Mammary epithelial cell (primary cell): Measurements from ENCODE around the gene RDH13.

Experiments
- CTCF ChIP-seq, 2 donors: IDR thresholded peaks in 1 of 2; conservative IDR thresholded peaks in 1 of 2; 2 replicates each; pipeline ENCODE4 v1.5.1; 2011 to 2012; ENCODE audit warnings: inconsistent platforms in 2 of 2, low read length in 2 of 2, mild to moderate bottlenecking in 2 of 2, control low read depth in 1 of 2, low read depth in 1 of 2; ENCODE audit not compliant: insufficient read depth in 1 of 2; ENCODE audit errors: extremely low read depth in 1 of 2
- EZH2 ChIP-seq: IDR thresholded peaks from 2 replicates; pipeline ENCODE4 v1.6.1; 2012; ENCODE audit warnings: low read length, inconsistent platforms, borderline replicate concordance

- TF ChIP-seq CTCF (conservative IDR thresholded peaks at IDR 0.05 in 1 of 2, IDR thresholded peaks at IDR 0.05 in 1 of 2; ENCODE audit: extremely low read depth in 1 of 2, insufficient read depth in 1 of 2, low read depth in 1 of 2, low read length in 2 of 2) (no peak), EZH2 (no peak)
These were observed 9.2 kb downstream of the RDH13 start for GRCh38 chr19:55053735-55054134.
